Neuronal stem cell (in vitro differentiated cells): ENCODE measurements around the gene ZNF783.
A peak's percentile ranks its signal among the peaks of the same experiment; 100 is the strongest.

ENCODE experiments used
- DNase-seq: peaks from one replicate; pipeline ENCODE4 v3.0.0-alpha.2; 2013; ENCODE audit warnings: low spot score
- H2AFZ ChIP-seq: one replicate; pipeline ENCODE4 v1.6.1; 2013; ENCODE audit warnings: mild to moderate bottlenecking, low read length, inconsistent platforms
- H2AK5ac ChIP-seq: 2 replicates; pipeline ENCODE4 v1.6.1; 2013; ENCODE audit warnings: low read depth, mild to moderate bottlenecking, inconsistent platforms, low read length, moderate library complexity, mixed read lengths
- H2BK120ac ChIP-seq: 2 replicates; pipeline ENCODE4 v1.6.1; 2013; ENCODE audit warnings: low read depth, mild to moderate bottlenecking, inconsistent platforms, low read length, moderate library complexity, mixed read lengths
- H2BK12ac ChIP-seq: one replicate; pipeline ENCODE4 v1.6.1; 2013; ENCODE audit warnings: low read length, inconsistent platforms
- H2BK15ac ChIP-seq: 2 replicates; pipeline ENCODE4 v1.6.1; 2013; ENCODE audit warnings: mild to moderate bottlenecking, low read length, inconsistent platforms, mixed read lengths
- H2BK5ac ChIP-seq: one replicate; pipeline ENCODE4 v1.6.1; 2013; ENCODE audit warnings: inconsistent platforms, mild to moderate bottlenecking, low read length, moderate library complexity
- H3K14ac ChIP-seq: one replicate; pipeline ENCODE4 v1.6.1; 2013; ENCODE audit warnings: low read length, inconsistent platforms
- H3K18ac ChIP-seq: 2 replicates; pipeline ENCODE4 v1.6.1; 2013; ENCODE audit warnings: low read length, inconsistent platforms
- H3K23ac ChIP-seq: 2 replicates; pipeline ENCODE4 v1.6.1; 2013; ENCODE audit warnings: low read depth, mild to moderate bottlenecking, mixed read lengths, low read length, inconsistent platforms; ENCODE audit not compliant: poor library complexity
- H3K27ac ChIP-seq: replicated peaks from 3 replicates; pipeline ENCODE4 v1.5.1; 2013; ENCODE audit warnings: low read length, inconsistent platforms
- H3K27me3 ChIP-seq, 3 experiments: 2 replicates each; pipeline ENCODE4 v1.6.1; 2013; ENCODE audit warnings: low read length in 3 of 3, mild to moderate bottlenecking in 2 of 3, inconsistent platforms in 1 of 3, low read depth in 1 of 3, mixed read lengths in 1 of 3, moderate library complexity in 1 of 3; ENCODE audit not compliant: control insufficient read depth in 3 of 3, insufficient read depth in 3 of 3
- H3K36me3 ChIP-seq, 2 donors: replicated peaks in 1 of 2; 2 replicates each; pipeline ENCODE4 v1.6.1; 2013; ENCODE audit warnings: low read length in 2 of 2; ENCODE audit not compliant: control insufficient read depth in 2 of 2, insufficient read depth in 2 of 2
- H3K4ac ChIP-seq: 2 replicates; pipeline ENCODE4 v1.6.1; 2013; ENCODE audit warnings: inconsistent platforms, mild to moderate bottlenecking, low read length, moderate library complexity
- H3K4me1 ChIP-seq, 2 donors: 1 replicate in 1 of 2; 2 replicates in 1 of 2; pipeline ENCODE4 v1.6.1; 2013; ENCODE audit warnings: low read length in 2 of 2, low read depth in 1 of 2; ENCODE audit not compliant: control insufficient read depth in 2 of 2, insufficient read depth in 1 of 2
- H3K4me2 ChIP-seq: one replicate; pipeline ENCODE4 v1.6.1; 2013; ENCODE audit warnings: mild to moderate bottlenecking, low read length, inconsistent platforms; ENCODE audit not compliant: insufficient read depth, poor library complexity, severe bottlenecking
- H3K4me3 ChIP-seq, 2 donors: 2 replicates each; pipeline ENCODE4 v1.5.1; 2013; ENCODE audit warnings: low read length in 2 of 2, mild to moderate bottlenecking in 2 of 2, inconsistent platforms in 1 of 2, moderate library complexity in 1 of 2
- H3K79me1 ChIP-seq: one replicate; pipeline ENCODE4 v1.6.1; 2013; ENCODE audit warnings: low read depth, mild to moderate bottlenecking, inconsistent platforms, low read length, moderate library complexity
- H3K9ac ChIP-seq: one replicate; pipeline ENCODE4 v1.6.1; 2013; ENCODE audit warnings: mild to moderate bottlenecking, low read depth, low read length, inconsistent platforms; ENCODE audit not compliant: poor library complexity
- H3K9me3 ChIP-seq, 2 donors: replicated peaks in 1 of 2; 2 replicates each; pipeline versions ENCODE3 to v1.6.1; 2013; ENCODE audit warnings: low read length in 2 of 2, mild to moderate bottlenecking in 2 of 2, inconsistent platforms in 1 of 2, low read depth in 1 of 2, mixed read lengths in 1 of 2, moderate library complexity in 1 of 2; ENCODE audit not compliant: control insufficient read depth in 2 of 2, insufficient read depth in 1 of 2
- H4K8ac ChIP-seq: one replicate; pipeline ENCODE4 v1.6.1; 2013; ENCODE audit warnings: low read depth, mild to moderate bottlenecking, inconsistent platforms, low read length, moderate library complexity
- H4K91ac ChIP-seq: one replicate; pipeline ENCODE4 v1.6.1; 2013; ENCODE audit warnings: low read length, low read depth, mild to moderate bottlenecking, inconsistent platforms; ENCODE audit not compliant: poor library complexity
- WGBS, 2 donors: extraction: QIAGEN DNeasy Blood & Tissue Kit; methylation state at CpG; one replicate each; pipeline ENCODE4 v1.1.7; 2013; ENCODE audit warnings: missing lambda C conversion rate in 2 of 2, mixed read lengths in 1 of 2; ENCODE audit not compliant: insufficient read length in 2 of 2, insufficient replicate concordance in 1 of 2; ENCODE audit errors: extremely low coverage in 2 of 2; 5-methylcytosine and 5-hydroxymethylcytosine counted together

The ZNF783 gene

DNA sequence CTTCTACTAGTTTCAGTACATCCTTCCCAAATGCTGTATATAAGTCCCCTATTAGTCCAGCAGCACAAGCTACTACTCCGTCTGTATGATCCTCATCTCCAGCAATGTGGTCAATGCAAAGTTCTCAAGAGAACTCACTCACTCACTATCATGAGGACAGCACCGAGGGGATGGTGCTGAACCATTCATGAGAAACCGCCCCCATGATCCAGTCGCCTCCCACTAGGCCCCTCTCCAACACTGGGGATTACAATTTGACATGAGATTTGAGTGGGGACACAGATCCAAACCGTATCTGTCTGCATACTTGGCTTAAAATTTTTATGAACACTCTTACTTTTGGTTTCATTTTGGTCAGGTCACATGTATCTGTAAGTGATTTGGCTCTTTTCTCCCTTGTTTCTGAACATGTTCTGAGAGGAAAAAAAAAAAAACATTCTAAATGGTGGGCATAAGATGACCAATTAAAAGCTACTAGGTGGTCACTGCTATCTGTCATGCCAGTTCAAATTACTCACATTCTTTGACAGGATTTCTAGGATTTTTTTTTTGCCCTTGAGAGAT is 60.1 kb downstream of the ZNF783 start:
- Histone ChIP-seq H3K4ac (no peak overlapping the region), H2BK12ac (no peak overlapping the region), H3K9ac (no peak overlapping the region), H3K79me1 (no peaks in the 10 kb centered on the region), H3K4me1 (peaks cover 2% of the 10 kb centered on the region in 2 donors), H3K4me3 (no peak overlapping the region), H3K14ac (no peak overlapping the region), H2BK15ac (no peak overlapping the region), H3K4me2 (no peak overlapping the region), H3K23ac (no peak overlapping the region), H4K91ac (no peak overlapping the region), H2BK120ac (no peak overlapping the region), H3K18ac (no peak overlapping the region), H4K8ac (no peak overlapping the region), H2BK5ac (no peak overlapping the region), H3K27me3 (no peaks in the 10 kb centered on the region), H2AK5ac (no peak overlapping the region), H3K27ac (no peak overlapping the region), H3K9me3 (no peaks in the 10 kb centered on the region), H3K36me3 (no peaks in the 10 kb centered on the region), H2AFZ (peak overlapping the region; percentile 61)
- DNase-seq = no peak
- no CpG with 5 or more reads among the region's 5 CpGs for WGBS, 2 donors

GRCh38 chr7:149322737-149323136 is 60.7 kb downstream of the ZNF783 start:
- peaks cover 2% of the 10 kb centered on the region in 2 donors for H3K4me1 ChIP-seq
- H3K4me3 ChIP-seq = no peak overlapping the region
- no peak overlapping the region for H2BK15ac ChIP-seq
- no peaks in the 10 kb centered on the region for H3K36me3 ChIP-seq
- H2BK120ac ChIP-seq = no peak overlapping the region
- H3K79me1 ChIP-seq = no peaks in the 10 kb centered on the region
- H3K9me3 ChIP-seq = no peaks in the 10 kb centered on the region
- H3K9ac ChIP-seq = no peak overlapping the region
- no peak overlapping the region for H3K4me2 ChIP-seq
- H3K4ac ChIP-seq = no peak overlapping the region
- H4K91ac ChIP-seq = no peak overlapping the region
- H3K14ac ChIP-seq = no peak overlapping the region
- H2BK5ac ChIP-seq = no peak overlapping the region
- no peak for DNase-seq
- no peak overlapping the region for H3K23ac ChIP-seq
- no peak overlapping the region for H3K27ac ChIP-seq
- H2AK5ac ChIP-seq = no peak overlapping the region
- H4K8ac ChIP-seq = no peak overlapping the region
- no peak overlapping the region for H3K18ac ChIP-seq
- H2AFZ ChIP-seq = no peak overlapping the region
- no peak overlapping the region for H2BK12ac ChIP-seq
- H3K27me3 ChIP-seq = no peaks in the 10 kb centered on the region

DNA sequence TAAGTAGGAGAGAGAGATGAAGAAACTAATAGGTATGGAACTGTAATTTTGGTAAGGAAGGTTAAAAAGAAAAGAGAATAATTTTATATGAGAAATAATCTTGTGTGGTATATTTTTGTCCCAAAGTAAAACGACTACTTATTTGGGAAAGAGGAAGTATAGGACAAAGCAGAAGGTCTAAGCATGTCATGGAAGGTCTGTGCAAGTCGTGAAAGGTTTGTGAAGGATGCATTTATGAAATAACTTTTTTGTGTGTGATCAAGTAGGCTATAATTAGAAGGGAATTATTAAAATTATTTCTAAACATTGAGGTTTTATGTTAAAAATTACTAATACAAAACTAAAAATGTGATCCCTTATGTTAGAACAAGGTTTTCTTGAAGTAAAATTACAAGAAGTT is 63.3 kb downstream of the ZNF783 start:
- Histone ChIP-seq H3K9ac (no peak overlapping the region), H3K18ac (no peak overlapping the region), H3K4me1 (peaks cover 1 to 2% of the 10 kb centered on the region in 2 donors), H3K9me3 (no peaks in the 10 kb centered on the region), H2AFZ (no peak overlapping the region), H3K4me3 (no peak overlapping the region), H2AK5ac (no peak overlapping the region), H3K79me1 (no peaks in the 10 kb centered on the region), H4K8ac (no peak overlapping the region), H4K91ac (no peak overlapping the region), H2BK5ac (no peak overlapping the region), H3K23ac (no peak overlapping the region), H2BK120ac (no peak overlapping the region), H3K27ac (no peak overlapping the region), H3K4me2 (no peak overlapping the region), H2BK12ac (no peak overlapping the region), H3K4ac (no peak overlapping the region), H3K27me3 (no peaks in the 10 kb centered on the region), H2BK15ac (no peak overlapping the region), H3K14ac (no peak overlapping the region), H3K36me3 (no peaks in the 10 kb centered on the region)
- no peak for DNase-seq
- no CpG with 5 or more reads among the region's 2 CpGs for WGBS, 2 donors

- Histone ChIP-seq H3K4me3 (no peak overlapping the region), H4K91ac (no peak overlapping the region), H2BK120ac (no peak overlapping the region), H3K23ac (no peak overlapping the region), H2BK15ac (no peak overlapping the region), H3K14ac (no peak overlapping the region), H3K4me1 (no peaks in the 10 kb centered on the region), H3K36me3 (no peaks in the 10 kb centered on the region), H3K27me3 (no peaks in the 10 kb centered on the region), H2BK12ac (no peak overlapping the region), H4K8ac (no peak overlapping the region), H3K18ac (no peak overlapping the region), H3K4me2 (no peak overlapping the region), H3K9me3 (peaks cover 0 to 3% of the 10 kb centered on the region in 2 donors), H3K4ac (no peak overlapping the region), H2BK5ac (no peak overlapping the region), H2AFZ (no peak overlapping the region), H3K27ac (no peak overlapping the region), H3K79me1 (peaks cover 2% of the 10 kb centered on the region), H3K9ac (no peak overlapping the region), H2AK5ac (no peak overlapping the region)
- WGBS, 2 donors = no CpG with 5 or more reads among the region's 3 CpGs
- DNase-seq = no peak
Observed at GRCh38 chr7:149329265-149329664, 67.3 kb downstream of the ZNF783 start.
